HG03108 (cell line): ENCODE data around the gene SLC1A3.

ENCODE experiments used
- ATAC-seq: cut with Tn5 transposase; IDR thresholded peaks from one replicate; pipeline ENCODE4 v1.9.1; 2021; ENCODE audit warnings: moderate library complexity; ENCODE audit not compliant: unreplicated experiment

Gene SLC1A3

DNA sequence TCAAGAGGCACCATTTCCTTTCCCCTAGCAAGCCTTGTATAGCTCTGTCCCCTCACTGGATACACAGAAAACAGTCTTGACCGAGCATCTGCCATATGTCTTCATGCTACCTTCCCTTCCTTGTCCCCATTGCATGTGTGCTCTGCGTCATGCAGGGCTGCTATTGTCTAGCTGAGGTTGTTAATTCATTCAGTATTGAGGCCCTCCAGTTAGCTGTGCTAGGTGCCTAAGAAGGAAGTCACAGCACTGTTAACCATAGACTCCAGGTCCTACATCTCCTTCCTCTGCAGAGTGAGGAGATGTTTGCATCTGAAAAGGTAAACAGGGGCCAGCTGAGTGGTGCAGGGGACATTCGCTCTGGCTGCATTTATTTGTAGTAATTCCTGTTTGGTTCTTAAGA is 48.2 kb downstream of the SLC1A3 start:
- ATAC-seq: no peak

DNA sequence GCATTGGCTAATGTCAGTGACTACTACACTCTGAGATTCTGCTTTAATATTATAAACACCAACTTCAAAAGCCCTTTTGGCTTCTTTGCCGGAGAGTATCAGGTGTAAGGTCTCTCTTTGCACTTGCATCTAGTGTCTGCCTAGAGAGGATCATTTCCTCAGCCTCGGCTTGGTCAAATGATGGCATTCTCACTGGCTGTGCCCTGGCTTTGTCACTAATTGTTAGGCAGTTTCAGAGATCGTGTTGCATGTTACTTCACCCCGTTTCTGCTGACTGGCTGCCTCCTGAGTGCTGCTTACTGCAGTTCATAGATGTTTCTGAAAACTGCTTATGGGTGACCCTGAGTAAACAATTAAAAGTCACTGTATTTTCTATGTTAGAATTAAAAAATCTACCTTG is 48.8 kb downstream of the SLC1A3 start:
- no peak for ATAC-seq

DNA sequence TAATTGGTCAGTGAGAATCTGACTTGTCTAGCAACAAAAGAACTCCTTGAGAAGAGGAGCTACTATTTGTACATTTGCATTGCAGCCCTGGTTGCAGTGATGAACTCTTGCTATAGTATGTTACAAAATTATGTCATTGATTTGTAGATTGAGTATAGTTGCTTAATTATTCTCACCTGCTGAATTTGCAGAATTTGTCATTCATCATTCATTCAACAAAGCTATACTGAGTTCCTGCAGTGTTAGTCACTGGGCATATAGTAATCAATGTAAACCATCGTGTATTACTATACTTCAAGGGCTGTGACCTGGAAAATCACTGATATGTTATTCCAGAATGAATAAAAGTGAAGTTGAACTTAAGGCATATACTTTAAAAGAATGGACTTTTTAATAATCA is 50.1 kb downstream of the SLC1A3 start:
- ATAC-seq: no peak

DNA sequence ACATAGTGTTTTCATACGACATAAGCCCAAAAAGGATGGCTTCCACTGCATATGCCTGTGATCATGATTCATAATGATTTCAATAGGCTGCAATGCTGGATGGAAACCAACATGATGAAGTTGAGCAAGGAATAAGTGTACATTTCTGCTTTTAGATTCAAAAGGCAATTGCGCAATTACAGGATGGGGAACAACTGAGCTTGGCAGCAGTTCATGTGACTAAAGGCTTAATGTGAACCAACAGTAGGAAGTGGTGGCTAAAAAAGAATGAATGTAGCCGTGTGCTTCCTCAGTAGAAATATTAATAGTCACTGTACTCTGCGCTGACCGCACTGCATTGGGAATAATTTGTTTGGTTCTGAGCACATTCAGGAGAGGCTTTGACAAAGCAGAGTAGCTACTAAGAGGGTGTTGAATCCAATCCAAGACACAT is 51.2 kb downstream of the SLC1A3 start:
- ATAC-seq: no peak

DNA sequence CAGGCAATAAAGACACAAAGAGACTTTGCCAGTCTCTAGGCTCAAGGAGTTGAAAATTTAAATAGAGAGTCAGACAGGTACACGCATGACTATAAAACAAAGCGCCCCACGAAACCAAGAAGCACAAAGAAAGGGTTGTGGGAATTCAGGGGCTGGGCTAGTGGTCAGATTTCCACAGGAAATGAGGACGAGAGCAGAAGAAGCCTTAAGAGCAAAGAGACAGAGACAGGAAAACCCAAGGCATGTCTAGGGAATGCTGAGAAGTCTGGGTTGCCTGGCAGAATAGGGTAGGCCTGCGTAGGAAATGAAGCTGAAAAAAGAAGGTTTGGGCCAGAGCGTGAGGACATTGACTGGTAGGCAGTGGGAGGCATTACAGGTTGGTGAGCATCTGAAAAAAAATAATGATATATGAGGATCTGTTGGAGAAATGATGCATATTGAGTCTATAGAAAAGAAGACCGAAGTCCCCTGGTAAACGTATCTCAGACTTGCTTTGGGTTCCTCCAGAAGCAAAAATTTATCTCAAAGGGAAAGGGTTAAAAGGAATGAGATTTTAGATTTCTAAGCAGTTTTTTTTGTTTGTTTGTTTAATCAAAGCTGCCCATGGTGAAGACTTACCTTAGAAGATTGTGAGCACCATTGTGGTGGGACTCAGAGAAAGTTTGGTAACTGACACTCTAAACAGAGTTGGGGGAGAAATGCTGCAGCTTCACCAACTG is 51.8 kb downstream of the SLC1A3 start:
- no peak for ATAC-seq

DNA sequence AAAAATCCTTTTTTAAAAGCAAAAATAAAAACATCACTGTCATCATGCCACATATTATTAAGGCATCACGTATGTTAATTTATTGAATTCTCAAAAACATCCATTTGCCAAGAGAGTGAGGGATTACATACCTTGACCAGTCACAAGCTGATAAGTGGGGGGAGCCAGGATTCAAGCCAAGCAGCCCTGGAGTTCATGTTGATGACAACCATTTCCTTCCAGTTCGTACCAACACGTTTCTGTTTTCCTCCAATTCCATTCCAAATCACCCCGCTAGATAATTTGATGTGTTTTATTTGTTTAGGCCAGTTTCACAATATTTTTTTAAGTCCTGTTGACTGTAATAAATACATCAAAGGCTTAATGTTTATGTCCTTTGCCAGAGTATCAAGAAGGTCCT is 53.0 kb downstream of the SLC1A3 start:
- ATAC-seq: no peak

DNA sequence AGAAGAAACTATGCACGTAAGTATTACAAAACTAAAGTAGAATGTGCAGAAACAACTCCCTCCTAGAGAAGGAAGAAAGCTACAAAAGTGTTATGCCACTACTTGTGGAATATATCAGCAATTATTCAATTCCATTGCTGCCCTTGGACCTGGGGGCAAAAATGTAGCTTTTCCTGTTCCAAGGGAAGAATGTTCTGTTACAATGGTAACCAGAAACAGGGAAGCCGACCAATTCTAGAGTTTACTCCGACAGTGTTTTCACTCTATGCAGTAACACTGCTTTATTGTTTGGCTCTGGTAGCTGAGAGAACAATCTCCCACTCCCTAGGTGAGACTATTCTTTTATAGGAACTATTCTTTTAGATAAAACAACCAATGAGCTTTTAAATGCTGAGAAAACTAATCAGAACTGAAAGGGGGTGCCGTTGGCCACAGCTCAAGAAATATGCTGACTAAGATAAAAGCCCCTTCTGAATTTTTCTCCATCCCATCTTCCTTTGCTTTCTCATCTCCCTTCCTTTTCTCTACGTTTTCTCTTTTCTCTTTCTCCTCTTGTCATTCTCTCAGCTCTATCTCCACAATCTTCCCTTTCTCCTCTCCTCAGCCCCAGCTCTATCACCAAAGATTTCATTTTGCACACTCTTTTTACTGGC is 54.1 kb downstream of the SLC1A3 start:
- ATAC-seq: no peak

DNA sequence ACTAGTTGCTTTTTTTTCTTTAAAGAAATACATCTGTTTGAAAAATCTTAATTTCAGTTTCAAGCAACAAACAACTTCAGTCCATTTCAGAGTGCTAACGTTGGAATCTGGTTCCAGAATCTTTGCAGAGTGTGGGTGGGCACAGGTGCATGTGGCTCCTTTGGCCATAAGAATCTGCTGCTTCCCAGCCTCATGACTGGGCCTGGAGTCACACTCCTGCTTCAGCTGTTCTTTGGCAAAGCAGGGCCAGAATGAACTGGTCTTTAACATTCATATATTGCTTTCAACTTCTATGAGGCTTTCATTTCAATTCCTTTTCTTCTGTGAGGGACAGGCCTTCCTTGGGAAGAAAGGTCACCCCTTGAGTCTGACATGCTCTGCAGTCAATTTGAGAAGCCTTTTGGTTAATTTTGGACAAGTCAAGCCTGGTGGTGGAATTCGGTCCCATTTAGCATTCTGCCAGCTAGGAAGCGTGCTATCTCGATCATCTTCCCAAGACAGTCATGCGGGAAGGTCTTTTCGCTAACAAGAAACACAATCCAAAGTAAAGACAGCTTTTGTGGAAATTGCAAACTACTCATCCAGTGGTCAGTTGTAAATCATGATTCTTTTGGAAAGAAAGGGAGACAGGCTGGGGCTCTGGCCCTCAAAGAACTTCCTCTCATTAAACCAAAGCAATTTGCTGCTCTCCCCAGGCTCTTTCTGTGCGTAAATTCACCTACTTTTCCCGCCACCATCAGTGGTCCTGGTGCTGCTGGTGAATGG is 55.2 kb downstream of the SLC1A3 start:
- ATAC-seq: no peak

DNA sequence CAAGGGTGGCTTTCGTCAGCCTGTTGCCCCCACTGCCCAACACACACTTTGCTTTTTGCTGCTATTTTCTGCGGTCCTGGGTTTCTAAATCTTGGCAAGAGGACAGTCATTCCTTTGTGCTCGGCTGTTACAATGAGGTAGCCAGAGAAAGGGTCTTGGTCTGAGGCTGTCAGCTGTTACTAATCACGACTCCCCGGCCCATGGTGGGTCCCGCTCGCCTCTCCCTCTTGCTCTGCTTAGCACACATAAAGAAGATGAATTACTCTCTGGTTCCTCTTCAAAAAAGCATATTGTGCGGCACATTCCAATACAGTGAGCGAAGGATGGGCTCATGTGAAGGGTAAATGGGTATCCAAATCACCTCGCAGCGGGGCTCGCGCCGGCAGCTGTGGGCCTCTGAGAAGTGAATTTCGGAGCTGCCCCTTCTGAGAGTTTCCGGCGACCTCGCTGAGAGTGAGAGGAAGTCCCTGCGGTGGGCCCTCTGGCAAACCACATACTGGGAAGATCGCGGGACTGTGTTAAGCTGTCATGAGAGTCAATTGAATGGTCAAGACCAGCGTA is 56.0 kb downstream of the SLC1A3 start:
- no peak for ATAC-seq

DNA sequence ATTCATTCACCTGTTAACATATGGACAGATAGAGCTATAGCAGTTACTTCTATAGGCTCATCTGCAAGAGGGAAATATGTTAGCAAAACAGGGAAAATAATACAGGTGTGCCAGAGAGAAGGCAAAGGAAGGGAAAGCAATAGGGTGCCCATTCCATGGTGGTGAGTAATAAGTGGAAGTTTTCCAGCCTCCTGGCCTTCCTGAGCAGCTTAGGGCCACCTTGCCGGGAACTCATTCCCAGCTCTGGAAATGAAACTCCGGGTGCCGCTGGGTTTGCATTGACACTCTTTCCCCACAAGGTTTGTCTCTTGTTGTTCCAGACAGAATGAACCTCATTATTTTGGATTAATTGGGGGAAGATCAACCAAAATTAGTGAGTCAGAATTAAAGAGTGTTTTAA is 58.4 kb downstream of the SLC1A3 start:
- no peak for ATAC-seq

DNA sequence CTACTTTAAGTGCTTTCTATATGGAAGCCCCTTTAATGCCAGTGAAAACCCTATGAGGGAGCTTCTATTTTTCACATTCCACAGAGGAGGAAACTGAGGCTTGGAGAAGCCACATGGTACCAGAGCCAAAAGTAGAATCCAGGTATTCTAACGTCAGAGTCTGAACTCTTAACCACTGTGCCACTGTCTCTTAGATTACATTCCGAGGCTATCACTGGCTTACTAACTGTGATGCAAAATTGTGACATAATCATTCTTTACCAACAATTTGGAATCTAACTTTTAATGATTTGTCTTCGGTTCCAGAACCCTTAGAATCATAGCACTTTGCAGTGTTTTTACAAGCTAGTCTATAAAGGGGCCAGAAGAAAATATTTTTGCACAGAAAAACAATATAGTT is 59.2 kb downstream of the SLC1A3 start:
- ATAC-seq: no peak

DNA sequence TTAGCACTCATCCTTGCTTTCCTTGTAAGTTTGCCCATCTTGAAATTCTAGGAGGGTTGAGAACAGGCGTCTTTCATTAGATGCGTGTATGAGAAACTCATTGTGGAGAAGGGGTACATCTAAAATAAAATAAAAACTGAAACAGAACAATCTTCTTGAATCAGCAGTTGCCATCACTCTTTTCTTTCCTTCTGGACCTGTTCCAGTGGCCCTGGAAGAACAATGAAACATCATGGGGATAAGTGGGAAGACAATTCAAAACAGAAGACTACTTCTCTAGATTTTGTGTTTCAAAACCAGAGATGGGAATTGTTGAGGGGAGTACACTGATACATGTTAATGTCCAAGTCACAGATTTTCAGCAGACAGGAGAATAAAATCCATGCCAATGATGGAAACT is 59.9 kb downstream of the SLC1A3 start:
- no peak for ATAC-seq

DNA sequence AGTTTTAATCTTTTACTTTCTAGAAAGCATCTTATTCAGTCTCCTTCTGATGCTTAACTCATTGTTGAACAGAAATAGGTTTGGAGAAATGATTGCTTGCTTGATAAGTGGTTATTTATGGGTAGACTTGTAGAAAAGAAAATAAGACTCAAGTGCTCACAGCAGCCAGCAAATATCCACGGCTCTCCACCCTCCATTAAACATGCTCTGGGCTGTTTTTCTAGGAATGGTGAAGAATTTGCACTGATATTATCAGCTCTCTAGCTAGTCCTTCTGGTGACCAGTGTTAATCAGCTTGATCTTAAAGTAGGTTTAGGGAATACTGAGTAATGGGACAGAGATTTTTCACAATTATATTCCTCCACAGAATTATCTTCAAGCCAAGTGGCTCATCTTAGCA is 60.6 kb downstream of the SLC1A3 start:
- ATAC-seq: no peak

DNA sequence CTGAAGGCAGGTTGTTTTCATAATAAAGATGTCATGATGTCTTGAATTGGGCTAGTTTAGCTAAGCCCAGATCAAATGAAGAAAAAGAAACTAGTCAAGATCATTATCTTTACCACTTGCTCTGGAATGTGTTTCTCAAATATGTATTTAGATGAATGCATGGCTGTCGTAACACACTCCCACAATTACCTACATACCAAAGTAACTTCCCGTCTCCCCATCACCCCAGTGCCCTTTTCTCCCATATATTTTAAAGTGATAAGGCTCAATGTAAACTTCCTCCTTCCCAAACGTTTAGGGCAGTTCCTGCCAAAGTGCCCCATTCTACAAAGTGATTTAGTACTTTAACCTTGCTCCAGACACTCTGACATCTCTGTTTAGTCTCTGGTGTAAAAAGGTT is 61.4 kb downstream of the SLC1A3 start:
- no peak for ATAC-seq

DNA sequence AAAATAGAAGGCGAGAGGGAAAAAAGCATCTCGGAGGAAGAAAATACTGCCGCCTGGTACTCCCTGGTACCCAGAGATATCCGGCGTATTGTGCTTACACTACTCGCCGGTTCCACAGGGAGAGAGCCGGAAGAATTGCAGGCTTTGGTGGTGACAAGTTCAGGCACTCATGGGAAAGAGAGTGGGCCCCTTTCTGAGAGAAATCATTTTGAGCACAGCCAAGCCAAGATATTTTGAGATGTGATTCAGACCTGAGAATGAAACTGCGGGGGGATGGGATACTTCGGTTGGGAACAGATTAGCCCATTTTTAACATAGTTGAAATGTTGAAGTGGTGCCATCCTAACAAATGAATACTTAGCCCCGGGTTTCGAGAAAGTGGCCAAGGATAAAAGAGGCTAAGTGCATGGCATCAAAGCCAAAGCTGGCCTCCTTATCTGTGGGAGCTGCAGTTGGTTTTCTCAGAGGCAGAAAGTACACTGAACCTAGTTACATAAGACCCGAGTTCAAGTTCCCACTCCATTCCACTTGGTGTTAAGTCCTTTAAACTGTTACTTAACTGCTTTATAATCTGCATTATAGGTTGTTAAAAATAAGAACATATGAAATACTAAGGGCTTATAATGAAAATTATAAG is 62.7 kb downstream of the SLC1A3 start:
- ATAC-seq: no peak

DNA sequence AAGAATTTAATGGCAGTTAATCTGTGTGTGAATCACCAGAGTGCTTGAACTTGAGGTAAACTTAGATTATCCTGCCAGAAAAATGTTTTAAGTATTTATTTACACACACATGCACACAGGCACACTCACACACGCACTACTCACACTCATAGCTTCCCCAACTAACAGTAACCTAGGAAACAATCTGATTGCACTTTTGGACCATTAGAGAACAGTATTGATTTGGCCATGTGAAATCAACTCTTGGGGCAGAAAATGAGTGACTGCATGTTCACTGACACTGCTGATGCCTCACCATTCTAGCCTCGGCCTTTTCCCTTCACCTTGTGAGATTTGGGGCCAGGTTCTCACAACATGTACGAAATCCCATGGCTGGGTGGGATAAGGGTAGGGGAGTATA is 64.1 kb downstream of the SLC1A3 start:
- ATAC-seq: no peak

DNA sequence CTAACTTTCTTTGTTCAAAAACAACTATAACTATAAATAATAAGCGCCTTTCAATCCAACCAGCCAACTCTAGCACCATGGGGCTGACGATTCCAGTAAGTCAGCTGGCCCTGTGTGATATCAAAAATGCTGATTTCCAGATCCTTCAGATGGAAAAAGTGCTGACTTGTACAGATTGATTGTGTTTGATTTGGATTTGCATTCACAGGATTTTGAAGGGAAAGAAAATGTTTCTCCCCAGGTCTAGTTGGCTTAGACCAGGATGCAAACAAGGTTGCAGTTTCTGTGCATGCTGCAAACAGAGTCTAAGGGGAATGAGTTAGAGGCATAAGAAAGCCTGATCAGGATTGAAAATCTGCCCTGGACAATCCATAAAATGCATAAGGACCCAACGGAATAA is 68.9 kb downstream of the SLC1A3 start:
- ATAC-seq: no peak

DNA sequence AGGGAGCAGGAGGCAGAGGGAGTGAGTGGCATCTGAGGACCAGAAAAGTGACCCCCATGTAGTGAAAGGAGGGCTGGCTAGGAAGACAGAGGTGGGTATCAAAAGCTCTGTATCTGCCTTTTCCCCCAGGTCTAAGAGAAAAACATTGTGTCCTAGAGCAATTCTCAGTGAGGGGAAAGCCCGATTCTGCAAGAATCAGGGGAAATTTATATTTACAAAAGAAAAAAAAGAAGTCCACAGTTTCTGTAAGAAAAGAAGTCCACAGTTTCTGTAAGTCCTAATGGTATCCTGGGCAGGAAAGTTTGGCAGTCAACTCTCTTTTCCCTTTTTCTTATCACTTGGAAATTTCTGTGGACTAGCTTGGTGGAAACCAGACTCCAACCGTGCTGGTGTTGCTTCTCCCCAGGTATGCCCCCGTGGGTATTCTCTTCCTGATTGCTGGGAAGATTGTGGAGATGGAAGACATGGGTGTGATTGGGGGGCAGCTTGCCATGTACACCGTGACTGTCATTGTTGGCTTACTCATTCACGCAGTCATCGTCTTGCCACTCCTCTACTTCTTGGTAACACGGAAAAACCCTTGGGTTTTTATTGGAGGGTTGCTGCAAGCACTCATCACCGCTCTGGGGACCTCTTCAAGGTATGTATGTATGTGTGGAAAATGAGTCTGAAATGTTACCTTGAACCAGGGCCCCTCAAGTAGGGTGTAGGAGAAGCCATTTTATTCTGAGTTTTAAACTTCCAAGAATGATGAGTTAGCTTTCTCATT is 73.0 kb downstream of the SLC1A3 start:
- ATAC-seq: no peak

DNA sequence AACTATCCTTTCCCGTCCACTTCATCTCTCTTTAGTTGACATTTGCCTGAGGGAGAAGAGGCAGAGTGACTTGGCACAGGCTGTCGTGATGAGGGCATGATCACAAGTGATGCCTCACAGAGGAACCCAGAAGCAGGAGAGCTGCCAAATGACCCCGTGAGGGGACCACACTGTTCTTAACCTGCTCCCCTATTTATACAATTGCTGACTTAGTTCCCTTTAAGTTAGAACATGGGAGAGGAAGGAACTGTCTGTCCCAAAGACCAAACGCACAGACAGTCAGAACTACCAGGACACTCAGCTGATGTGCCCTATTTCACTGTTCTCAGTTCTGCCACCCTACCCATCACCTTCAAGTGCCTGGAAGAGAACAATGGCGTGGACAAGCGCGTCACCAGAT is 73.7 kb downstream of the SLC1A3 start:
- no peak for ATAC-seq

DNA sequence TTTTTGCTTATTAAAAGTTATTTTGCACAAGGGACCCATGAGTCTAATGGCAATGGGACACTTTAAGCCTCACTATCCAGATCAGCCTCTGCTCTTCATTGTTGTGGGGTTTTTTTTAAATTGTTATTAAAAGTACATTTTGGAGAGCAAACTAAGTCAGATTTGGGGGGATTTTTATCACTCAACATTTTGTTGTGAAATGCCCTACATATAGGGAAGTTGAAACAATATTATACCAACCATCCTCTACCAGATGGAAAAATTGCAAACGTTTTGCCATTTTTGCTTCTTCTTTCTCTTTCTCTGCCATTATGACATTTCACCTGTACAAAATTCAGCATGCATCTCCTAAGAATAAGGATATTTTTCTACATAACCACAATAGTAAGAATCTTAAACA is 75.3 kb downstream of the SLC1A3 start:
- no peak for ATAC-seq

DNA sequence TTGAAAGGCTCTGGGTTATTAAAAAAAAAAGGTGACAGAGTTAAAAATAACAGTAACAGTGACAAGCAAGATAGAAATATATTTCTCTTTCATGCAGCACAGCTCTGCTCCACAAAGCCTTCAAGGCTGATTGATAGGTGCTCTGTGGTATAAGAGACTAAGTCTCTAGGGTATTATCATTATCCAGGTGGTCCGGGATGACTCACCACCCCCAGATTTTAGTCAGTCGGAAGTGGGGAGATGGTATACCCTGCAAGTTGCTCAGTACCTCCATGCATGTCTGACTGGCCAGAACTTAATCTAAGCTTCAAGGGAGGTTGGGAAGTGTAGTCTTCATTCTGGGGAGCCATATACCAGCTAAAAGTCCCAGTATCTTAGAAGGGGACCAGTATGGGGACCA is 76.1 kb downstream of the SLC1A3 start:
- no peak for ATAC-seq
